Lower leg skin (tissue), 3 donors: Measurements from ENCODE around the gene QSOX2.

Source experiments
- POLR2A ChIP-seq, 2 donors: fragments of 450-650 bp; IDR thresholded peaks; one replicate each; pipeline ENCODE4 v1.6.1; 2016 to 2017; ENCODE audit warnings: antibody characterized with exemption in 2 of 2, mild to moderate bottlenecking in 1 of 2, moderate library complexity in 1 of 2
- TF ChIP-seq, protein P1 (sequence below), 3 donors: fragments of 450-650 bp; IDR thresholded peaks; one replicate each; pipeline ENCODE4 v1.5.1; 2016; ENCODE audit warnings: antibody characterized with exemption in 3 of 3, mild to moderate bottlenecking in 3 of 3, moderate library complexity in 2 of 3

DNA sequence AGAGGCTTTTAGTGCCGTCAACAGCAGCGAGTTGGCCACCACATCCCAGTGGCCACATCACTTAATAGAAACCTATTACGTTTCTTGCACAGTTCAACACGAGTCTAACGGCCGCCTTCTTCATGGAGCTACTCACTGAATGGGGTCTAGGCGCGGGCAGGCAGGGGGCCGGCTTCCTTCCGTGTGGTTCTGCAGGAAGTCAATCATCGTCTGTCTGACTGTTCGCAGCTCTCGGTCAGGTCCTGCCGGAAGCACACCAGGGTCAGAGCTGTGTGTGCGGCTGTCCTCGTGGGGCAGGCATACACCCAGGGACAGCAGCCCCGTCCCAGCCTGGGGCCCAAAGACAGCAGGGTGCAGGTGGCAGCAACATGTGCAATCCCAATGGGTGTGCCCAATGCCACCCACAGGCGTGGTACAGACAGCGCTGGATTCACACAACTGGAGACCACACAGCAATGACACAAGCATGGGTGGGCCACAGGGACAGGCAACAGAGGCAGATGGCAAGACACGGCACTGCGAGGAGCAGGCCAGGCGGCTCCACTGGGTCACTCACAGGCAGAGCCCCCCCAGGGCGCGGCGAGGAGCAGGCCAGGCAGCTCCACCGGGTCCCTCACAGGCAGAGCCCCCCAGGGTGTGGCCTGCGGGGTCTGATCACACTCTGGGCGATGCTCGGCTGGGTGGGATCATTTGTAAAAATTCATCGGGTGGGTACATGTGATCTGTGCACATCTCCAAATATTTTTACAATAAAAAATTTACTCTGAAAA, 21.6 kb downstream of the QSOX2 start:
- TF ChIP-seq, protein P1, sequence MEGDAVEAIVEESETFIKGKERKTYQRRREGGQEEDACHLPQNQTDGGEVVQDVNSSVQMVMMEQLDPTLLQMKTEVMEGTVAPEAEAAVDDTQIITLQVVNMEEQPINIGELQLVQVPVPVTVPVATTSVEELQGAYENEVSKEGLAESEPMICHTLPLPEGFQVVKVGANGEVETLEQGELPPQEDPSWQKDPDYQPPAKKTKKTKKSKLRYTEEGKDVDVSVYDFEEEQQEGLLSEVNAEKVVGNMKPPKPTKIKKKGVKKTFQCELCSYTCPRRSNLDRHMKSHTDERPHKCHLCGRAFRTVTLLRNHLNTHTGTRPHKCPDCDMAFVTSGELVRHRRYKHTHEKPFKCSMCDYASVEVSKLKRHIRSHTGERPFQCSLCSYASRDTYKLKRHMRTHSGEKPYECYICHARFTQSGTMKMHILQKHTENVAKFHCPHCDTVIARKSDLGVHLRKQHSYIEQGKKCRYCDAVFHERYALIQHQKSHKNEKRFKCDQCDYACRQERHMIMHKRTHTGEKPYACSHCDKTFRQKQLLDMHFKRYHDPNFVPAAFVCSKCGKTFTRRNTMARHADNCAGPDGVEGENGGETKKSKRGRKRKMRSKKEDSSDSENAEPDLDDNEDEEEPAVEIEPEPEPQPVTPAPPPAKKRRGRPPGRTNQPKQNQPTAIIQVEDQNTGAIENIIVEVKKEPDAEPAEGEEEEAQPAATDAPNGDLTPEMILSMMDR (IDR thresholded peaks at IDR 0.05), result no peak
- TF ChIP-seq POLR2A (IDR thresholded peaks at IDR 0.05), result no peak
